Measurements from ENCODE around the gene PPP2CA.

PPP2CA gene

DNA sequence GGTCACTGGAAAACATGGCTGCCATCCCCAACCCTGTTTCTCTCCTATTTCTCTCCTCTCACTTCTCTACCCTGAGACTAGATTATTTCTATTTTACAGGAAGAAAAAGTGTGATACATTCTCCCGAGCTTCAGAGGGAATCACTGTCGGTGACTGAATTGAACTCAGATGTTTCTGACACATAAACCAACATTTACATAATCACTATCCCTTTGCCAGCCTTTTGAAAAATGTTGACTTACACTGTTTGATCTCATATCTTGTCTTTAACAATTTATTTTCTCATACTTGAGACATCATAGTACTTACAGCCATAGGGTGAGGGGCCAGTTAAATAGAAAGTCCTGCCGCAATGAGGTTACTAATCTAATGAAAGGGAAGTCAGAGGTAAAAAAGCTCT, 25.1 kb upstream of the PPP2CA start:
- no peak overlapping the region for H3K9ac ChIP-seq (ENCODE audit: low read depth, low read length, poor library complexity, severe bottlenecking)
- no peak overlapping the region for H3K4me2 ChIP-seq (ENCODE audit: low read depth, low read length, poor library complexity, severe bottlenecking)
- TF ChIP-seq EZH2phosphoT487 (IDR thresholded peaks at IDR 0.05; ENCODE audit: borderline replicate concordance), result no peak
- TF ChIP-seq, protein P1, sequence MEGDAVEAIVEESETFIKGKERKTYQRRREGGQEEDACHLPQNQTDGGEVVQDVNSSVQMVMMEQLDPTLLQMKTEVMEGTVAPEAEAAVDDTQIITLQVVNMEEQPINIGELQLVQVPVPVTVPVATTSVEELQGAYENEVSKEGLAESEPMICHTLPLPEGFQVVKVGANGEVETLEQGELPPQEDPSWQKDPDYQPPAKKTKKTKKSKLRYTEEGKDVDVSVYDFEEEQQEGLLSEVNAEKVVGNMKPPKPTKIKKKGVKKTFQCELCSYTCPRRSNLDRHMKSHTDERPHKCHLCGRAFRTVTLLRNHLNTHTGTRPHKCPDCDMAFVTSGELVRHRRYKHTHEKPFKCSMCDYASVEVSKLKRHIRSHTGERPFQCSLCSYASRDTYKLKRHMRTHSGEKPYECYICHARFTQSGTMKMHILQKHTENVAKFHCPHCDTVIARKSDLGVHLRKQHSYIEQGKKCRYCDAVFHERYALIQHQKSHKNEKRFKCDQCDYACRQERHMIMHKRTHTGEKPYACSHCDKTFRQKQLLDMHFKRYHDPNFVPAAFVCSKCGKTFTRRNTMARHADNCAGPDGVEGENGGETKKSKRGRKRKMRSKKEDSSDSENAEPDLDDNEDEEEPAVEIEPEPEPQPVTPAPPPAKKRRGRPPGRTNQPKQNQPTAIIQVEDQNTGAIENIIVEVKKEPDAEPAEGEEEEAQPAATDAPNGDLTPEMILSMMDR (conservative IDR thresholded peaks at IDR 0.05; ENCODE audit: low read length), result no peak
- no peaks in the 10 kb centered on the region for H3K9me3 ChIP-seq (ENCODE audit: insufficient read depth, low read depth, low read length)
- no peak overlapping the region for H3K4me3 ChIP-seq (ENCODE audit: low read length, poor library complexity, severe bottlenecking)
- no peaks in the 10 kb centered on the region for H3K4me1 ChIP-seq (ENCODE audit: insufficient read depth, low read length, poor library complexity, severe bottlenecking)
- H2AFZ ChIP-seq (ENCODE audit: low read length), result no peak overlapping the region
- H3K27me3 ChIP-seq (ENCODE audit: insufficient read depth, low read length, poor library complexity, severe bottlenecking), result no peaks in the 10 kb centered on the region
- no peaks in the 10 kb centered on the region for H3K79me2 ChIP-seq (ENCODE audit: insufficient read depth, low read length)
- H3K36me3 ChIP-seq (ENCODE audit: insufficient read depth, low read length), result no peaks in the 10 kb centered on the region
- H3K9me2 ChIP-seq (replicated peaks; ENCODE audit: low read depth, low read length), result no peaks in the 10 kb centered on the region
- H3F3A ChIP-seq (ENCODE audit: low read depth), result no peaks in the 10 kb centered on the region
- no peaks in the 10 kb centered on the region for H4K20me1 ChIP-seq (ENCODE audit: insufficient read depth, low read length, poor library complexity, severe bottlenecking)

DNA sequence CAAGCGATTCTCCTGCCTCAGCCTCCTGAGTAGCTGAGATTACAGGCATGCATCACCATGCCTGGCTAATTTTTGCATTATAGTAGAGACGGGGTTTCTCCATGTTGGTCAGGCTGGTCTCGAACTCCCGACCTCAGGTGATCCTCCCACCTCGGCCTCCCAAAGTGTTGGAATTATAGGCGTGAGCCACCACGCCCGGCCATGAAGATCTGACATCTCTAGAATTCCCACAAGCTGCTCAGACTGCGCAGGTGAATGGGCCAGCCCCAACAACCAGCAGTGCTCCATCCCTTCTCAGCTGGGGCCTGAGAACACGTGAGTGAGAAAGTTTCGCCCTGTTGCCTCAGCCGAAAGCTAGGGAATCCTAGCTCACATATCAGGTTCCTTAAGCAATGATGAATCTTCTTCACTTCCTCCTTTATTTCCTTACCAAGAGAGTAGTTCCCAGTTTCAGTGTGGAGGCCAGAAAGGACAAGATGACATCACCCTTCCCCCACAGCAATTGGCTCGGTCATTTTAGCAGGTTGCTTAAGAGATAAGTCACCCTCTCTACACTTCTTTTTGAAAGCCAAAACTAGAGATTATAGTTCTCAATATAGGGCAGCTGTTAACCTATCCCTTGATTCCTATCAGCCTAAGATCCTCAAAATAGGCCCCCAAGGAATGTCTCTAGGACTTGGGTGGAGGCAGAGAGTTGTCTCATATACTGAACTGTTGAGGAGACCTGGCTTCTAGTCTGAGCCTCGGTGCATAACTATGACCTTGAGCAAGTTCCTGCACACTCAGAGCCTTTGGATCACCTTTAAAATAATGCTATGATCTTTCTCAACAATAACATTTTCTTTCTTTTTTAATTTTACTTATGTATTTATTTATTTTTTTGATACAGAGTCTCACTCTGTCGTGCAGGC, 23.9 kb upstream of the PPP2CA start:
- Histone ChIP-seq H3K36me3 (ENCODE audit: insufficient read depth, low read length) (no peaks in the 10 kb centered on the region), H3K27me3 (ENCODE audit: insufficient read depth, low read length, poor library complexity, severe bottlenecking) (no peaks in the 10 kb centered on the region), H4K20me1 (ENCODE audit: insufficient read depth, low read length, poor library complexity, severe bottlenecking) (no peaks in the 10 kb centered on the region), H3K9me2 (replicated peaks; ENCODE audit: low read depth, low read length) (no peaks in the 10 kb centered on the region), H3K9ac (ENCODE audit: low read depth, low read length, poor library complexity, severe bottlenecking) (no peak overlapping the region), H3K4me2 (ENCODE audit: low read depth, low read length, poor library complexity, severe bottlenecking) (no peak overlapping the region), H3K79me2 (ENCODE audit: insufficient read depth, low read length) (no peaks in the 10 kb centered on the region), H3K4me1 (ENCODE audit: insufficient read depth, low read length, poor library complexity, severe bottlenecking) (no peaks in the 10 kb centered on the region), H3K9me3 (ENCODE audit: insufficient read depth, low read depth, low read length) (no peaks in the 10 kb centered on the region), H3K4me3 (ENCODE audit: low read length, poor library complexity, severe bottlenecking) (no peak overlapping the region), H3F3A (ENCODE audit: low read depth) (no peaks in the 10 kb centered on the region), H2AFZ (ENCODE audit: low read length) (no peak overlapping the region)
- TF ChIP-seq EZH2phosphoT487 (IDR thresholded peaks at IDR 0.05; ENCODE audit: borderline replicate concordance), result no peak
- TF ChIP-seq, protein P1 (conservative IDR thresholded peaks at IDR 0.05; ENCODE audit: low read length), result no peak

DNA sequence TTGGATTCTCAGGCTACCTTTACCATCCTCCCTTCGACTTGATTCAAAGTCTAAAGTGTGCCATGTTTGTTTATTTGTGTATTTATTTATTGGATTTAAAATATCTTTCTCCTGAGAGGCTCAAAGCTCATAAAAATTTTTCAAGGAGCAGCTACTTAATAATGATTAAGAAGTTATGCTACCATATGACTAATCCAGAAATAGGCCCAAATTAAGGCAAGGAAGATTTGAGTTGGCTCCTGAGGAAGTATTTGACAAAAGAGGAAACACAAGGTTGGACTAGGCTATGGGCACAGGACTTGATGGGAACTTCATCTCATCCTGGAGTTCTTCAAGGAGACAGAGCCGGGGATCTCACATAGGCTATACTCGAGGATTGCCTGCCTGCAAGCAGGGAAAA, 22.4 kb upstream of the PPP2CA start:
- H3K9ac ChIP-seq (ENCODE audit: low read depth, low read length, poor library complexity, severe bottlenecking), result no peak overlapping the region
- H3K79me2 ChIP-seq (ENCODE audit: insufficient read depth, low read length), result no peaks in the 10 kb centered on the region
- H3K27me3 ChIP-seq (ENCODE audit: insufficient read depth, low read length, poor library complexity, severe bottlenecking), result no peaks in the 10 kb centered on the region
- no peaks in the 10 kb centered on the region for H4K20me1 ChIP-seq (ENCODE audit: insufficient read depth, low read length, poor library complexity, severe bottlenecking)
- H3K9me2 ChIP-seq (replicated peaks; ENCODE audit: low read depth, low read length), result no peaks in the 10 kb centered on the region
- H3K36me3 ChIP-seq (ENCODE audit: insufficient read depth, low read length), result no peaks in the 10 kb centered on the region
- TF ChIP-seq, protein P1 (conservative IDR thresholded peaks at IDR 0.05; ENCODE audit: low read length), result no peak
- TF ChIP-seq EZH2phosphoT487 (IDR thresholded peaks at IDR 0.05; ENCODE audit: borderline replicate concordance), result no peak
- H3F3A ChIP-seq (ENCODE audit: low read depth), result no peaks in the 10 kb centered on the region
- H3K4me1 ChIP-seq (ENCODE audit: insufficient read depth, low read length, poor library complexity, severe bottlenecking), result no peaks in the 10 kb centered on the region
- H3K9me3 ChIP-seq (ENCODE audit: insufficient read depth, low read depth, low read length), result no peaks in the 10 kb centered on the region
- H3K4me3 ChIP-seq (ENCODE audit: low read length, poor library complexity, severe bottlenecking), result no peak overlapping the region
- no peak overlapping the region for H2AFZ ChIP-seq (ENCODE audit: low read length)
- H3K4me2 ChIP-seq (ENCODE audit: low read depth, low read length, poor library complexity, severe bottlenecking), result no peak overlapping the region
